C4-2B (cell line): ENCODE results near the gene CLEC7A.

Source experiments
- ZFX ChIP-seq: fragments of 450-650 bp; IDR thresholded peaks from 2 replicates; pipeline ENCODE4 v1.6.1; 2017
- TF ChIP-seq, protein P1 (sequence below): fragments of 450-650 bp; conservative IDR thresholded peaks from 2 replicates; pipeline ENCODE4 v1.5.1; 2017; ENCODE audit warnings: mild to moderate bottlenecking

DNA sequence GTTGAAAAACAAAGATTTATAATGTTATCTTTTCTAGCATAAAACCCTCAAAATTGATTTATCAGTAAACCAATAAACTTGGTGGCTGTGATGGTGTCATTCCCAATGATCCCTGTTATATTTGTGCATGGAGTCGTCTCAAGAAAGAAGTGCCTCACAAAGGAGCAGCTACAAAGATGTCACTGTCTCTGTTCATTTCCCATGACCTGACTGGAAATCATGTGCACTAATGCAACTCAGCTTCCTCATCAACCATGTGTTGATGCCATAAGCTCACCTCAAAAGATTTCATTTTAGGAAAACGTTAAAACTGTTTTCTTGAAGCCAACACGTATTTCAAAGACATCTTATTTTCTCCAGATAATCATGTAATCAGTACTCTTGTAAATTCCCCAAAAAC lies 60.0 kb downstream of the CLEC7A start:
- TF ChIP-seq, protein P1, sequence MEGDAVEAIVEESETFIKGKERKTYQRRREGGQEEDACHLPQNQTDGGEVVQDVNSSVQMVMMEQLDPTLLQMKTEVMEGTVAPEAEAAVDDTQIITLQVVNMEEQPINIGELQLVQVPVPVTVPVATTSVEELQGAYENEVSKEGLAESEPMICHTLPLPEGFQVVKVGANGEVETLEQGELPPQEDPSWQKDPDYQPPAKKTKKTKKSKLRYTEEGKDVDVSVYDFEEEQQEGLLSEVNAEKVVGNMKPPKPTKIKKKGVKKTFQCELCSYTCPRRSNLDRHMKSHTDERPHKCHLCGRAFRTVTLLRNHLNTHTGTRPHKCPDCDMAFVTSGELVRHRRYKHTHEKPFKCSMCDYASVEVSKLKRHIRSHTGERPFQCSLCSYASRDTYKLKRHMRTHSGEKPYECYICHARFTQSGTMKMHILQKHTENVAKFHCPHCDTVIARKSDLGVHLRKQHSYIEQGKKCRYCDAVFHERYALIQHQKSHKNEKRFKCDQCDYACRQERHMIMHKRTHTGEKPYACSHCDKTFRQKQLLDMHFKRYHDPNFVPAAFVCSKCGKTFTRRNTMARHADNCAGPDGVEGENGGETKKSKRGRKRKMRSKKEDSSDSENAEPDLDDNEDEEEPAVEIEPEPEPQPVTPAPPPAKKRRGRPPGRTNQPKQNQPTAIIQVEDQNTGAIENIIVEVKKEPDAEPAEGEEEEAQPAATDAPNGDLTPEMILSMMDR, result no peak
- no peak for TF ChIP-seq ZFX
